Endothelial cell of umbilical vein (primary cell): ENCODE data around the gene UCP3. TPM values are rescaled to one million over a fixed set of nuclear protein-coding genes. Genes with fewer than 3 reads are reported as not detected.

ENCODE experiments used
- BruUV-seq: library from RNA; stranded (reverse); fragments of 400-500 nt; replicated peaks from 2 replicates; lab custom pipeline; 2021; lab: Mats Ljungman, UMichigan
- CTCF ChIA-PET: fragments of 300-600, 350-600 bp; sonication (Branson Sonifier 250); formaldehyde crosslinking; loops from one replicate; lab custom pipeline; 2021; ENCODE audit warnings: antibody characterized with exemption, inconsistent platforms; lab: Charles Lee
- POLR2A ChIA-PET: fragments of 300-600, 350-600 bp; sonication (Branson Sonifier 250); formaldehyde crosslinking; loops from one replicate; lab custom pipeline; 2021; ENCODE audit warnings: antibody characterized with exemption, inconsistent platforms; lab: Charles Lee
- DNase-seq: peaks from one replicate; pipeline ENCODE4 v3.0.0-alpha.2; 2011; ENCODE audit warnings: low read depth, low spot score
- FAIRE-seq: peaks from 2 replicates; lab custom pipeline; 2011; peaks lifted over from hg19 to GRCh38; lab: Jason Lieb, UNC
- H2AFZ ChIP-seq: 2 replicates; pipeline ENCODE4 v1.6.0; 2012; ENCODE audit warnings: low read depth, low read length, control low read depth, inconsistent platforms
- H3K27ac ChIP-seq: 2 replicates; pipeline ENCODE4 v1.5.1; 2011; ENCODE audit warnings: low read depth, mild to moderate bottlenecking, control low read depth, low read length, moderate library complexity; ENCODE audit not compliant: insufficient read depth
- H3K27me3 ChIP-seq, 2 experiments: 2 replicates each; pipeline versions ENCODE4 v1.6.0 to v1.6.1; 2011; ENCODE audit warnings: low read length in 2 of 2, mixed read lengths in 1 of 2; ENCODE audit not compliant: control insufficient read depth in 2 of 2, insufficient read depth in 2 of 2
- H3K36me3 ChIP-seq, 2 experiments: 2 replicates in 1 of 2; 3 replicates in 1 of 2; pipeline ENCODE4 v1.5.1; 2011; ENCODE audit warnings: low read length in 2 of 2, mild to moderate bottlenecking in 1 of 2, moderate library complexity in 1 of 2; ENCODE audit not compliant: control insufficient read depth in 2 of 2, insufficient read depth in 2 of 2; ENCODE audit errors: extremely low read depth in 1 of 2
- H3K4me1 ChIP-seq: 3 replicates; pipeline ENCODE4 v1.5.1; 2011; ENCODE audit warnings: mild to moderate bottlenecking, low read length; ENCODE audit not compliant: control insufficient read depth, insufficient read depth; ENCODE audit errors: extremely low read depth
- H3K4me2 ChIP-seq: 2 replicates; pipeline ENCODE4 v1.6.1; 2011; ENCODE audit warnings: low read length, control low read depth, mixed read lengths; ENCODE audit not compliant: insufficient read depth
- H3K4me3 ChIP-seq, 3 experiments: fragments of 200-600 bp in 1 of 3; sonication (generic), shearing (Covaris generic) in 1 of 3; replicated peaks in 1 of 3; 2 replicates each; pipeline ENCODE4 v1.5.1; 2011 to 2016; ENCODE audit warnings: control low read depth in 3 of 3, low read length in 3 of 3, mild to moderate bottlenecking in 2 of 3, inconsistent platforms in 1 of 3, low read depth in 1 of 3, moderate library complexity in 1 of 3; ENCODE audit not compliant: insufficient read depth in 1 of 3
- H3K79me2 ChIP-seq: 2 replicates; pipeline ENCODE4 v1.6.0; 2012; ENCODE audit warnings: low read length, inconsistent platforms; ENCODE audit not compliant: control insufficient read depth, insufficient read depth
- H3K9ac ChIP-seq: replicated peaks from 2 replicates; pipeline ENCODE3; 2011; ENCODE audit warnings: low read length, control low read depth; ENCODE audit not compliant: insufficient read depth; ENCODE audit errors: extremely low read depth
- H3K9me1 ChIP-seq: replicated peaks from 3 replicates; pipeline ENCODE4 v1.6.0; 2011; ENCODE audit warnings: mild to moderate bottlenecking, low read length; ENCODE audit not compliant: control insufficient read depth, insufficient read depth; ENCODE audit errors: extremely low read depth
- H3K9me3 ChIP-seq: replicated peaks from 2 replicates; pipeline ENCODE4 v1.5.1; 2012; ENCODE audit warnings: low read length, inconsistent platforms; ENCODE audit not compliant: control insufficient read depth, insufficient read depth
- H4K20me1 ChIP-seq: replicated peaks from 2 replicates; pipeline ENCODE3; 2011; ENCODE audit warnings: mild to moderate bottlenecking, low read length; ENCODE audit not compliant: control insufficient read depth, insufficient read depth; ENCODE audit errors: extremely low read depth
- CTCF ChIP-seq, 2 donors: IDR thresholded peaks; 1 replicate in 1 of 2; 2 replicates in 1 of 2; pipeline ENCODE4 v1.5.1; 2011; ENCODE audit warnings: low read length in 2 of 2, mild to moderate bottlenecking in 2 of 2, moderate library complexity in 2 of 2, control low read depth in 1 of 2, inconsistent platforms in 1 of 2, low read depth in 1 of 2; ENCODE audit not compliant: insufficient read depth in 1 of 2; ENCODE audit errors: extremely low read depth in 1 of 2
- EZH2 ChIP-seq: IDR thresholded peaks from 2 replicates; pipeline ENCODE4 v1.6.1; 2012; ENCODE audit warnings: borderline replicate concordance, low read depth, mild to moderate bottlenecking, moderate library complexity, low read length, inconsistent platforms; ENCODE audit not compliant: severe bottlenecking
- FOS ChIP-seq: IDR thresholded peaks from 2 replicates; pipeline ENCODE4 v1.6.1; 2011; ENCODE audit warnings: mild to moderate bottlenecking, low read length, moderate library complexity, borderline replicate concordance; ENCODE audit not compliant: insufficient read depth
- GATA2 ChIP-seq: IDR thresholded peaks from 2 replicates; pipeline ENCODE4 v1.7.0; 2011; ENCODE audit warnings: low read depth, mild to moderate bottlenecking, moderate library complexity, mixed read lengths, low read length; ENCODE audit not compliant: insufficient read length, insufficient read depth
- JUN ChIP-seq: IDR thresholded peaks from 2 replicates; pipeline ENCODE4 v1.6.1; 2011; ENCODE audit warnings: borderline replicate concordance, low read depth; ENCODE audit not compliant: insufficient read length, insufficient read depth
- MAX ChIP-seq: IDR thresholded peaks from 2 replicates; pipeline ENCODE4 v1.6.1; 2011; ENCODE audit not compliant: insufficient read depth, insufficient read length
- MYC ChIP-seq: IDR thresholded peaks from one replicate; pipeline ENCODE4 v1.6.1; 2011; ENCODE audit warnings: mild to moderate bottlenecking, low read depth, low read length
- POLR2A ChIP-seq: IDR thresholded peaks from 2 replicates; pipeline ENCODE4 v1.6.1; 2012; ENCODE audit warnings: low read depth, mild to moderate bottlenecking, control low read depth, low read length
- POLR2AphosphoS5 ChIP-seq: IDR thresholded peaks from 2 replicates; pipeline ENCODE4 v1.6.1; 2012; ENCODE audit warnings: low read depth, mild to moderate bottlenecking, control low read depth, low read length, moderate library complexity; ENCODE audit not compliant: insufficient read depth
- dilution Hi-C: fragments of 300-500 bp; cut with MboI; formaldehyde crosslinking; loops from one replicate; pipeline ENCODE4 v1.15.0; 2019; ENCODE audit warnings: low sequenced_read_pairs; ENCODE audit not compliant: extremely low pct_ligation_motif_present
- intact Hi-C: fragments of 100-400 bp; cut with micrococcal nuclease; formaldehyde crosslinking; loops from one replicate; pipeline ENCODE4 v1.10.0; 2022
- polyA plus RNA-seq, 4 experiments: library from polyadenylated mRNA; depleted of rRNA in 3 of 4; stranded (reverse) in 3 of 4; unstranded in 1 of 4; fragments of >200 nt; gene quantifications; 2 replicates each; pipeline versions ENCODE4 v1.2.1 to v1.2.3, GENCODE V29; 2011 to 2012; ENCODE audit warnings: missing spikeins in 1 of 4
- total RNA-seq: library from RNA; stranded (reverse); gene quantifications from 2 replicates; pipeline ENCODE4 v1.2.3, GENCODE V29; 2021

UCP3 gene
- total and polyA plus RNA-seq, 2 donors (not counting 3 experiments of a cell fraction or from before 2014, with no cell fraction given): 1.1 to 1.4 TPM

GRCh38 chr11:73958521-73959141, 50.3 kb downstream of the UCP3 start:
- Histone ChIP-seq H3K4me1 (no peaks in the 10 kb centered on the region), H3K27me3 (peaks cover 0 to 2% of the 10 kb centered on the region in 2 experiments), H4K20me1 (no peaks in the 10 kb centered on the region), H3K36me3 (no peaks in the 10 kb centered on the region), H3K9me1 (no peaks in the 10 kb centered on the region), H3K4me2 (no peak overlapping the region), H3K79me2 (no peaks in the 10 kb centered on the region), H3K9me3 (no peaks in the 10 kb centered on the region), H3K27ac (no peak overlapping the region), H3K9ac (no peak overlapping the region), H2AFZ (no peak overlapping the region), H3K4me3 (no peak overlapping the region)
- POLR2A ChIA-PET: no interaction called here
- CTCF ChIA-PET: interaction anchor here (1.8 kb wide), 1 partner anchor 8 kb away, joined by 5 read pairs; no protein-coding TSS in a partner anchor
- TF ChIP-seq GATA2 (no peak), CTCF (IDR thresholded peaks at IDR 0.05; ENCODE audit: extremely low read depth in 1 of 2, insufficient read depth in 1 of 2, low read depth in 1 of 2, low read length in 2 of 2) (no peak), POLR2AphosphoS5 (no peak), EZH2 (no peak), JUN (no peak), MAX (no peak), FOS (no peak), MYC (no peak), POLR2A (no peak)
- FAIRE-seq: no peak
- BruUV-seq: no TSS peak
- no peak for DNase-seq
- intact Hi-C loops (no loop called here), dilution Hi-C loops (no loop called here)
